ENCODE results near the gene NBPF4.
"Not testable (repeated sequence)": the region's sequence is repeated elsewhere in the genome, so short reads cannot be mapped to it uniquely, and the experiment has no call there.

The NBPF4 gene

GRCh38 chr1:108243976-108244375 is at the start of gene NBPF4:
TSS of gene NBPF4 (minus strand) at chr1:108244076. CDS start at chr1:108243761, 315 bp downstream.
- DNase-seq (ENCODE audit: low spot score), result not testable (repeated sequence)

GRCh38 chr1:108282528-108283257 is 38.8 kb upstream of the NBPF4 start:
- not testable (repeated sequence) for DNase-seq (ENCODE audit: low spot score)

DNA sequence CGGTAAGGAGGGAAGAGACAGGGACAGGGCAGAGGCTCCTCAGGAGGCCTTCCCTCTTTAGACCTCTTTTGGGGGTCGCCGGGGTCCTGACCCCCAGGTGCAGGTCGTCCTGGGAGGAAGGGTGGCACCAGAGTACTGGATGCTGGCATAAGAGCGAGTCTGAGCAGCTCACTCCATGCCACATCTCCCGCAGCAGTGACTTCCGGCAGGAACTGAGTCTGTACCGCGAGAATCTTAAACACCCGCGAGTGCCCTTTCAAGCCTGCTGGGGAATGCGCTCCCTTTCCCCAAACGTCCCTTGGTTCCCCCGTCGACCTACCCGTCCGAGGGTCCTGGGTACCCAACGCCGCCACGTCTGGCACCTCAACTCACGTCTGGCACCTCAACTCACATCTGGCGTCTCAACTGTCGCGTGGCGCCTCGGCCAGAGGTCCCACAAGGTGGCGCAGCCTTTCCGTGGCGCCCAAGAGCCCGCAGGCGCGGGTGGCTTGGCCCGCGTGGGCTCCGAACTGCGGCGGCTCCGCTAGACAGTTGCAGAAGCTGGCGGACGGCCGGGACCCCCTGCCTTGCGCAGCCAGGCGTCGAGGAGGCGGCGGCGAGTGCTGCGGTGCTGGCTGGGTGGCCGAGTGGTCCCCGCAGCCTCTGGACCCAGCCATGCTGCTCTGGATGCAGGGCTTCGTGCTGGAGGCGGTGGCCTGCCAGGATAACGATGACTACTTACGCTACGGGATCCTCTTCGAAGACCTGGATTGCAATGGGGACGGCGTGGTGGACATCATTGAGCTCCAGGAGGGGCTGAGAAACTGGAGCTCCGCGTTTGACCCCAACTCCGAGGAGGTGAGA is 28.8 kb upstream of the NBPF4 start:
- DNase-seq (ENCODE audit: low spot score), result not testable (repeated sequence)

GRCh38 chr1:108267097-108267496 is 23.2 kb upstream of the NBPF4 start:
- DNase-seq (ENCODE audit: low spot score), result not testable (repeated sequence)

DNA sequence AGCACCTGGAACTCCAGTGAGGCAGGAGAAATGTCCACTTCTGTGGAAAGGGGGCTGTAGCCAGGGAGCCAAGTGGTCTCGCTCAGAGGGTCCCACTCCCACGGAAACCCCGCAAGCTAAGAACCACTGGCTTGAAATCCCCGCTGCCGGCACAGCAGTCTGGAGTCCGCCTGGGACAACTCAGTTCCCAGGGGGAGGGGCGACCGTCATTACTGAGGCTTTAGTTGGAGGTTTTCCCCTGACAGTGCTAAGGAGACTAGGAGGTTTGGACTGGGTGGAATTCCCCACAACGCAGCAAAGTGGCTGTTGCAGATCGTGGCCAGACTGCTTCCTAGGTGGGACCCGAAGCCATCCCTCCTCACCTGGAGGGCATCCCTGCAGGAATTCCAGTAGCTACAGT is 18.1 kb upstream of the NBPF4 start:
- DNase-seq (ENCODE audit: low spot score), result not testable (repeated sequence)

DNA sequence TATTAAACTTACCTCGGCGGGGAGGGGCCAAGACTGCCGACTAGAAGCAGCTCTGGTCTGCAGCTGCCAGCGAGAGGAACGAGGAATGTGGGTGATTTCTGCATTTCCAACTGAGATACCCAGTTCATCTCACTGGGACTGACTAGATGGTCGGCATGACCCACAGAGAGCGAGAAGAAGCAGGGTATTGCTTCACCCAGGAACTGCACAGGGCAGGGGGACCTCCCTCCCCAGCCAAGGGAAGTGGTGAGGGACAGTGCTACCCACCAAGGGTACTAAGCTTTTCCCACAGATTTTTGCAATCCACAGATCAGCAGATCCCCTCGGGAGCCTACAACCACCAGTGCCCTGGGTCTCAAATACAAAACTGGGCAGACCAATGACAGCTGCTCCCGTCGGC is 17.6 kb upstream of the NBPF4 start:
- not testable (repeated sequence) for DNase-seq (ENCODE audit: low spot score)

GRCh38 chr1:108260578-108261259 is 16.8 kb upstream of the NBPF4 start:
- DNase-seq (ENCODE audit: low spot score), result not testable (repeated sequence)

DNA sequence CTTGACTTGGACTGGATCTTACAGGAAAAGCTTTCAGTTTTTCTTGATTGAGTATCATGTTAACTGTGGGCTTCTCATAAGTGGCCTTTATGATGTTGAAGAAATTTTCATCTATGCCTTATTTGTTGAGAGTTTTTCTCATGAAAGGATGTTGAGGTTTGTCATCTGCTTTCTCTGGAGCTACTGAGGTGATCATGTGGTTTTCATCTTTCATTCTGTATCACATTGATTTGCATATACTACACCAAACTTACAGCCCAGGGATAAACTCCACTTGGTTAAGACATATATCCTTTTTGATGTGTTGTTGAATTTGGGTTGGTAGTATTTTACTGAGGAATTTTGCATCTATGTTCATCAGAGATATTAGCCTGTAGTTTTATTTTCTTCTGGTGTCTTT is 11.6 kb upstream of the NBPF4 start:
- not testable (repeated sequence) for DNase-seq (ENCODE audit: low spot score)

DNA sequence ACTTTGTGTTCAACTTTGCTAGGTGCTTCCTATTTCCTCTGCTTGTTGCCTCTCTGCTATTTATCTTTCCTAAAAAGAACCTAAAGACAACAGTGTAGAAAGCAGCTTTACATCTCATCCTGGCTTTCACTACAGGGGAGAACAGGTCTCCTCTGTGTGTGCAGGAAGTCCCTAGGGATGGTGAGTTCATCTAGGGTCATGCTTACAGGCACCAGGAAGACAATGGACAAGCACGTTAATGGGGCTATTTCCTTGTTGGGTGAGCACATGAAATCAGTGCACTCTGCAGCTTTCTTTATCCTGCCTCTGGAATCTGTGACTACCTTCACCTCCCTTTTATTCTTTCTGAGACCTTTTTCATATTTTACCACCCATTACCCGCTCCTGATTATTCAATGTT is 4.5 kb downstream of the NBPF4 start:
- not testable (repeated sequence) for DNase-seq (ENCODE audit: low spot score)

- DNase-seq (ENCODE audit: low spot score), result not testable (repeated sequence)
Measured at GRCh38 chr1:108235308-108235707, 8.6 kb downstream of the NBPF4 start.

DNA sequence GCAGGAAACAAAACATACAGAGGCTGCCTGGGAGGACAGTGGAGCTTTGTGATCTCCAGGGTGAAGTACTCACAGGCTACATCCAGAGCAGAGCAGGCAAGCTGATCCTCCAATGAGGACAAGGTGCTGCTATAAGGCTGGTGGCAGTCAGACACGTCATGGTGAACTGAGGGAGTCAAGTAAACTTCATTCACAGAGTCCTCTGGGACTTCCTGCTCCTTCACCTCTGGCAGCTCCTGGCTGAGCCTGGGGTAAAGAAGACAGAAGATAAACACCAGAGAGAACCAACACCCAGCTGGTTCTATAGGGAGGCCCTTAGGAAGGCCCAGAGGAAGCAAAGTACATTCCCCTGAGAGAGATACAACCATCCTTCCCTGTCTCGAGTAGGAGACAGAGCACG is 11.7 kb downstream of the NBPF4 start:
- DNase-seq (ENCODE audit: low spot score), result not testable (repeated sequence)

- DNase-seq (ENCODE audit: low spot score), result not testable (repeated sequence)
Measured at GRCh38 chr1:108229976-108230375, 13.9 kb downstream of the NBPF4 start.

DNA sequence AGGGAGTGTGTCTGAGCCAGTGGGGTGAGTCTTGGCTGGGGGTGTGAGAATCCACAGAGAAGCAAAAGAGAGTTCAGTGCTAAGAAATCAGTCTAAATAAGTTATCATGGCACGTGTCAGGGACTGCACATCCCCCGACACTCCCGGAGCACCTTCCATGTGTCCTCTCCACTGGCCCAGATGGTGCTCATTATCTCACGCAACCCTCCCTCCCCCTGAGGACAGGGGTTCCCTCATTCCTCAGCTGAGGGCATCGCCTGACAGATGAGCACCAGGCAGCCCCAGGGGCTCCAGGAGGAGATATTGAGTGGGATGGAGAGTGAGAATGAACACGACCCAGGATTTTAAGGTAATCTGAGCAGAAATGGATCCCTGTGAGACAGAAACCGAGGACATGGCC is 16.1 kb downstream of the NBPF4 start:
- DNase-seq (ENCODE audit: low spot score), result not testable (repeated sequence)

DNA sequence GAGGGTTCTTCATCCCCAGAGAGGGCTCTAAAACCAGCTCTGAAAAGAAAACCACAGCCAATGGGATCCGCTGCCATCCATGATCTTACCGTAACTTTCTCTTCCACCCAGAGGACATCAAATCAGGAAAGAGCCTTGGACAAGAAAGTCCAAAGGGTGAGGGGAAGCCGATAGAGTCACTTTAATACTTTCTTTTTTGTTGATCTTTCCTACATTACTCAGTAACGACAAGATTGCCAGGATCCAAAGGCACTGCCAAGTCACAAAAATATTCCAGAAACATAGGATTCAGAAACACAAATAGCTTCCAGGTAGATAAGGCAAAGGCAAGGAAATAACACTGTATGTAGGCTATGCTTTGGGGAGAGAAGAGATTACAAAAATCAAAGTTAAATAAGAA is 17.0 kb downstream of the NBPF4 start:
- not testable (repeated sequence) for DNase-seq (ENCODE audit: low spot score)

GRCh38 chr1:108223226-108223625 is 20.6 kb downstream of the NBPF4 start:
- DNase-seq (ENCODE audit: low spot score), result not testable (repeated sequence)

- DNase-seq (ENCODE audit: low spot score), result not testable (repeated sequence)
Measured at GRCh38 chr1:108217515-108218174, 26.2 kb downstream of the NBPF4 start.

DNA sequence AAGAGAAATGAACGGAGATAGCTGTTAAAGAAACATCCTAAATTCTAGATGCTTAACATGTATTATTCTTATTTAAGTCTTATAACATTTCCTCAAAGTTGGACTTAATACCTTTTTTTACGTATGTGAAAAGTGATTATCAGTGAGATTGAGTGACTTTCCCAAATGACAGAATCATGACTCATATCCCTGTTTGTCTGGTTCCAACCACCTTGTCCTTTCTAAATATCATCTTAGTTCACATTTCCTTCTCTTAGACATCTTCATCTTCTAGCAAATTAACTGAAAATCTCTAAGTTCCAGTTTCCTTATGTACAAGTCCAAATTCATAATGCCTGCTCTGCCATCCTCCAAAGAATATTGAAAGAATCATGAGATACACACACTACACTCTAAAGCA is 26.9 kb downstream of the NBPF4 start:
- DNase-seq (ENCODE audit: low spot score), result not testable (repeated sequence)

- not testable (repeated sequence) for DNase-seq (ENCODE audit: low spot score)
Measured at GRCh38 chr1:108216028-108216890, 27.6 kb downstream of the NBPF4 start.

DNA sequence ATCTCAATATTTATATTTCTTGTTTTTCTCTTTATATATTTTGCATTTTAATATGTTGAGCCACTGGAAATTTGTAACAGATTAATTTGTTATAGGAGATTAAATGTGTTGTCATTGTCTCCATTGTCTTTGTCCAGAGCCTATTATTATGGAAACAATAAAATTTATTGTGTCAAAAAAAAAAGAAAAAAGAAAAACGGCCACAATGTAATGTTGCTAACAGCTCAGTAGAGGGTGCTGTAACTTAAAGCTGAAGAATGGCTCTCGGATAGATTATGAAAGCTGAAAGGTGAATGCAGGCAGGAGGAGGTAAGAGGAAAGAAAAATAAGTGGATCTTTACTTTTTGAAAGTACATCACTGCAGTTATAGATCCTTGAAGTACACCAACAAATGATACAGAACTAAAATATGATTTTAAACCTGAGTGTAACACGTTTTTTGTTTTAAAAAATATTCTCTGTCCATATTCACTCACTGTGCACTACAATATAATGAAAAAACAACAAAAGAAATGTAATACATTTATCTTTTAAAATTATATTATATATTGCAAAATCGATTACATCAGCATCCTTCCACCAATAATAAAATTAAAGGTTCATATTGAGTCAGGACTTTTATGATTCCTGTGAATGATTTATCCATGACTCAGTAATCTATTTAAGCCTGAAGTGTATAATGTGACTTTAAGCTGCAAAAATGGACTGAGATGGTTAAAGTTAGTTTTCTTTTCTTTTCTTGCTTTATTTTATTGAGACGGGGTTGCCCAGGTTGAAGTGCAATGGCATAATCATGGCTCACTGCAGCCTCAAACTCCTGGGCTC is 29.0 kb downstream of the NBPF4 start:
- peak; percentile 45 for DNase-seq (ENCODE audit: low spot score)

- no peak for DNase-seq (ENCODE audit: low spot score)
Measured at GRCh38 chr1:108211014-108211413, 32.9 kb downstream of the NBPF4 start.
